Caki2 (cell line): ENCODE data around the gene UBL5. TPM values are rescaled to one million over a fixed set of nuclear protein-coding genes. Genes with fewer than 3 reads are reported as not detected.
"Not testable (repeated sequence)": the region's sequence is repeated elsewhere in the genome, so short reads cannot be mapped to it uniquely, and the experiment has no call there.

Experiments used
- DNase-seq: peaks from one replicate; pipeline ENCODE4 v3.0.0-alpha.2; 2015; ENCODE audit warnings: low read depth
- in situ Hi-C: cut with HindIII; loops from 2 replicates; pipeline ENCODE4 v1.10.0; 2016; ENCODE audit warnings: low sequenced_read_pairs, low pct_unique_long_range_greater_than_20kb, mixed read lengths
- total RNA-seq: library from RNA; depleted of rRNA; stranded (reverse); fragments of >200 nt; shearing (Covaris generic); gene quantifications from 2 replicates; pipeline ENCODE4 v1.2.3, GENCODE V29; 2014; ENCODE audit warnings: low replicate concordance

UBL5 gene
- total RNA-seq, 1 experiment from 2014 or later: 266 TPM

GRCh38 chr19:9843626-9844273 is 16.0 kb downstream of the UBL5 start:
- DNase-seq, in situ Hi-C loops: not testable (repeated sequence)

DNA sequence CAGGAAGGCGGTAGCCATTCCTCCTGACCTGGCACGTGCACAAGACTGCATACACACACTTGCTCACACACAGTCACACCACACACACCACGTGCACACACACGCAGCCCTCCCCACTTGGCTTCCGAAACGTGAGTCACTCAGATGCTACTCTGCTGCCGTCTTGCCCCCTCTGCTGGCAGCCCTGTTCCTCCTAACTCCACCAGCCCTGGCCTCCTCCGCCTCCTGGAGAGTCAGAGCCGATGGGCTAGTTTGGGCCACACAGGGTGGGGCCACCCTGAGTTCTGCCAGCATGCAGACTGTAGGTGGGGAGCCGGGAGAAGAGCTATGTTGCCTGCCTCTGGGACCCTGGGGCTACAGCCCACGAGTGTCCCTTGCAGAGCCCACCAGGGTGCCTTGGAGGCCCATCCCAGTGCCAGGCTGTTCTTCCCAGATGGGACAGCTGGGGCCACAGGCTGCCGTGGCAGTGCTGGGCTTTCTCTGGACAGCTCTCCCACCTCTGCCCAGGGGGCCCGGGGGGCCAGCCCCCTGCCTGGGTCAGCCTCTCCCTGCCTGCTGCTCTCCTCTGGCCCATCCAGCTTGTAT is 19.5 kb downstream of the UBL5 start:
- DNase-seq: peak; percentile 57
- in situ Hi-C loops: no loop called here

DNA sequence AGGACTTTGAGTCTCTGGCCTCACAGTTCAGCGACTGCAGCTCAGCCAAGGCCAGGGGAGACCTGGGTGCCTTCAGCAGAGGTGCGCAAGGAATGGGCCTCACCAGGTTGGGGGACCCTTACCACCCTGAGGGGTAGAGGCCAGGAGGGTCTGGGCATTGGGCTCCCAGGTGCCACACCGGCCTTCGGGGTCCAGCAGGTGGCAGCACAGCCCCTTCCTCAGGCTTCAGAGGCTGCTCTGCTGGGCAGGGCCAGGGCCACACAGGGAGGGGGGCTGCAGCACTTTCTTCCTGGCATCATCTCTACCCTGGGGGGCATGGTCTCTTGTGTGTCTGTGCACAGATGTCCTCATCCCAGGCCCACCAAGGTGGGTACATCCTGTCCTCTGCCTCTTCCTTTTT is 20.3 kb downstream of the UBL5 start:
- in situ Hi-C loops: no loop called here
- no peak for DNase-seq

DNA sequence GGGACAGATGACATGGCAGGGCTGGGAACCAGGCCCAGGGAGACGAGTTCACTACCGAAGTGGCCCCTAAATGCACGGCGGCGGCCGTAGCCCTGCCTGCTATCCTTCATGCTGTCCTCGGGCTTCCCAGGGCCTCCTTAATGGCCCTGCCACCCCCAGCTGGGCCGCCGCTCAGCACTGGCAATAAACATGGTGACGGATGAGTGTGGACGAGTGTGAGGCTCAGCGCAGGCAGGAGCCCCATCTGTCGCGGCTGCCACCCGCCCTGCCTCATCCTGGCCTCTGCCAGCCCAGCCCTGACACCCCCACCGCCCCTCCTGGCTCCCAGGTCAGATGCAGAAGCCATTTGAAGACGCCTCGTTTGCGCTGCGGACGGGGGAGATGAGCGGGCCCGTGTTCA is 21.0 kb downstream of the UBL5 start:
- in situ Hi-C loops: no loop called here
- DNase-seq: no peak

DNA sequence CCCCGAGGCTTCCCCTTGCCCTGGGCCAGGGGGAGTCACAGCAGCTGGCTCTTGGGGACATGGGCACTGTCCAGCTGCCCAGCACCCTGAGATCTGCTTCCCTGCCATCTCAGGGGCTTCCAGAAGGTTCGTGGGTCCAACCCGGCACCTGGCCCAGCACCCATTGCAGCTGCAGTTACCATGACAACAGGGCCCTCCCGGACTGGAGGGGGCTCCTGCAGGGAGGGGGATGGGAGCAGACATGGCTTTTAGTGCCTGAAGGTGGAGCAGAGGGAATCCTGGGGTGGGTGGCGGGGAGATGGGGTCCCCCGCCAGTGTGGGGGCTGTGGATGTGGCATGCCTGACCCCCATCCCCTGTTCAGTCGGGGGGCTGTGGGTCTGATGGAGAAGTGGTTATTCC is 22.1 kb downstream of the UBL5 start:
- in situ Hi-C loops: no loop called here
- no peak for DNase-seq

- DNase-seq: no peak
Measured at GRCh38 chr19:9850235-9850959, 22.7 kb downstream of the UBL5 start.

GRCh38 chr19:9854282-9854846 is 26.6 kb downstream of the UBL5 start:
- DNase-seq: no peak
- in situ Hi-C loops: no loop called here

More at GRCh38 chr19:9850235-9850959, 22.7 kb downstream of the UBL5 start:
- in situ Hi-C loops: no loop called here

- in situ Hi-C loops: no loop called here
- no peak for DNase-seq
Measured at GRCh38 chr19:9856609-9857008, 28.9 kb downstream of the UBL5 start.

DNA sequence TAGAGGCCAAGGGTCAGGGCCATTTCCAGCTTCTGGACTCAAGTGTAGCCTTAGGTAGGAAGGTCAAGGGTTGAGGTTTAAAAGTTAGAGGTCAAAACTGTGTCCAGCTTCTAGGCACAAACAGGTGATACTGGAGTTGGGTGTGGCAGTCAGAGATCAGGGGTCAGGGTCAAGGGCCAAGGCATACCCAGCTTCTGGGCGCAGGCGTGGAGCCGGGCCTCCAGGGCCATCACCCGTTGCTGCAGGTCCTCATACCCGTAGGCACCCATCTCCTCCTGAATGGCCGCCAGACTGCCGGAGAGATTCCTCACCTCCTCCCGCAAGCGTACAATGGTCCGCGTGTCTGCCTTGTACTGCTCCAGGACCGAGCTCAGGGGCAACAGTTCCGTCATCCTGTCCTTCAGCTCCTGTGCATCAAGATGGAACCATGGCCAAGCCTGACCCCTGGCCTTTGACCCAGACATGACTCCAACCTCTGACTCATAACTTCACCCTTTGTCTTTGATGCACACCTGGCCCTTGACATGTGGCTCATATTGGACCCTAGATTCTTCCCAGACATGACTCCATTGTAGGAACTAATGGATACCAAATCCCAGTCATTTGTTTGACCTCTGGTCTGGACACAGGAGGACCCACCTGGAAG is 29.5 kb downstream of the UBL5 start:
- DNase-seq: no peak
- in situ Hi-C loops: no loop called here

- no peak for DNase-seq
- in situ Hi-C loops: no loop called here
Measured at GRCh38 chr19:9857920-9858746, 30.4 kb downstream of the UBL5 start.

GRCh38 chr19:9858766-9859165 is 31.0 kb downstream of the UBL5 start:
- DNase-seq: no peak
- in situ Hi-C loops: no loop called here

GRCh38 chr19:9860407-9860806 is 32.7 kb downstream of the UBL5 start:
- in situ Hi-C loops: no loop called here
- DNase-seq: no peak

DNA sequence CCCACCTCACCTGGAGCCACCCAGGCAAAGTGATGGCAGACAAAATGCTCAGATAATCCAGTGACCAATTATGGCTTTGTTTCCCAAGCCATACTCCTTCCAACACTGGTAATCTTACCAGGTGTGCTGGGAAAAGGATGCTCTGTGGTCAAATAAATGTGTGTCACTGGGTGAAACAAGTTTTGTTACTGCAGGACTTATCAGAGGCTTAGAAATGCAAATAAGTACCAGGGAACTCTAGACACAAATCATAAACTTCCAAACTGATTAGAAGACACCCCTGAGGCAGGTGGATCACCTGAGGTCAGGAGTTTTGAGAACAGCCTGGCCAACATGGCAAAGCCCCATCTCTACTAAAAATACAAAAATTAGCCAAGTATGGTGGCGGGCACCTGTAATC is 33.8 kb downstream of the UBL5 start:
- DNase-seq: no peak
- in situ Hi-C loops: no loop called here

DNA sequence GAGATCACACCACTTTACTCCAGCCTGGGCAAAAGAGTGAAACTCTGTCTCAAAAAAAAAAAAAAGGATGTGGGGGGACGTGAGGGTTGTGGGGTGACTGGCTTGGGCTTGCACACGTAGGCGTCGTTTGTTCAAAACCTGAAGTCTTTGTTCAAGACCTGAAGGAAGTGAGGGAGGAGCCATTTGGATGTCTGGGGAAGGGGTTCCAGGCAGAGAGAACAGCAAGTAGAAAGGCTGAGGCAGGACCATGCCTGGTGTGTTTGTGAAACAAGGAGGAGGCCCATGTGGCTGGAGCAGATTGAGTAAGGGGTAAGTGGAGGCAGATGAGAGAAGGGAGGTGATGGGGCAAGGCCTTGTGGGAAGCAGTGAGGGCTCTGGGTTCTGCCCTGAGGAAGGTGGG is 35.2 kb downstream of the UBL5 start:
- DNase-seq: no peak
- in situ Hi-C loops: no loop called here

GRCh38 chr19:9863759-9864158 is 36.0 kb downstream of the UBL5 start:
- in situ Hi-C loops: no loop called here
- DNase-seq: no peak

- no peak for DNase-seq
- in situ Hi-C loops: no loop called here
Measured at GRCh38 chr19:9865732-9866501, 38.2 kb downstream of the UBL5 start.

DNA sequence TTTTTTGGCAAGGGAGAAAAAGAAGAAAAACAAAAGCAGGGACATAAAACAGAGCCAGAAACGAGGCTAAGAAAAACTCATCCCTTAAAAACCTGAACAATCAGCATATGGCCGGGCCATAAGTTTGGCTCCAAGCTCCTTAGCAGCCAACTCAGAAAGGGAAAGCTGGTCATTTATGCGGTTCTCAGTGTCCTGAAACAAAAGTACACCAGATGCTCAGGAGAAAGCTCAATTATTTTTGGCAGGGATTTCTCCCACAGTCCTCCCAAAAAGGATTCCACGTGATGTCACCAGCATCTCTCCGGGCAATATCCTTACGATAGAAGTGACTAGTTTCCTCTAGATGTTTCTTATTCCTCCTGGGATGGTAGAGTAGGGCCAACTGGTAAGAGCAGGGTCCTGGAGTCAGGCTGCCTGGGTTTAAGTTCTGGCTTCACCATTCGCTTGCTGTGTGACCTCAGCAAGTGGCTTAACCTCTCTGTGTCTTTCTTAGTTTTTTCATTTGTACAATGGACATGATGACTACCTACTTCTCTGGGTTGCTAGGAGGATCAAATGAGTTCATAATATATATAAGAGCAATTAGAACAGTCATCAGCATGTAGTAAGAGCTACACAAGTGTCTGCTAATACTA is 41.4 kb downstream of the UBL5 start:
- DNase-seq: no peak
- in situ Hi-C loops: no loop called here
